HG02623 (cell line): ENCODE measurements around the gene HBEGF.
"Not testable (repeated sequence)": the region's sequence is repeated elsewhere in the genome, so short reads cannot be mapped to it uniquely, and the experiment has no call there.

Source experiments
- ATAC-seq: cut with Tn5 transposase; IDR thresholded peaks from one replicate; pipeline ENCODE4 v1.9.1; 2021; ENCODE audit warnings: moderate library complexity; ENCODE audit not compliant: unreplicated experiment

HBEGF gene

DNA sequence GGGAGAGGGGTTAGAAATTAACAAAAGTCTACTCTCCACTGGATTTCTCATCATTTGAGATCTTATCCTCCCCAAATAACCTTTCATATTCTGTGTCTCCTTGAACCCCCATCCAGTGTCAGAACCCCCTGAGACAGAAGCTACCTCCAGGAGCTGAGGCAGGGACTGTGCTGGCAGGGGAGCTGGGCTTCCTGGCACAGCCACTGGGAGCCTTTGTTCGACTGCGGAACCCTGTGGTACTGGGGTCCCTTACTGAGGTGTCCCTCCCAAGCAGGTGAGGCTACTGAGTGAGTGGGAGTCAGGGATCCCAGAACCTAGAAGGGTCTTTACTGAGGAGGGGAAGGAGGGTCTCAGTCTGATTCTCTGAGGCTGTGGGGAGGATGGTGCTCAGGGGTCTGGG lies 15.5 kb upstream of the HBEGF start:
- ATAC-seq: no peak

DNA sequence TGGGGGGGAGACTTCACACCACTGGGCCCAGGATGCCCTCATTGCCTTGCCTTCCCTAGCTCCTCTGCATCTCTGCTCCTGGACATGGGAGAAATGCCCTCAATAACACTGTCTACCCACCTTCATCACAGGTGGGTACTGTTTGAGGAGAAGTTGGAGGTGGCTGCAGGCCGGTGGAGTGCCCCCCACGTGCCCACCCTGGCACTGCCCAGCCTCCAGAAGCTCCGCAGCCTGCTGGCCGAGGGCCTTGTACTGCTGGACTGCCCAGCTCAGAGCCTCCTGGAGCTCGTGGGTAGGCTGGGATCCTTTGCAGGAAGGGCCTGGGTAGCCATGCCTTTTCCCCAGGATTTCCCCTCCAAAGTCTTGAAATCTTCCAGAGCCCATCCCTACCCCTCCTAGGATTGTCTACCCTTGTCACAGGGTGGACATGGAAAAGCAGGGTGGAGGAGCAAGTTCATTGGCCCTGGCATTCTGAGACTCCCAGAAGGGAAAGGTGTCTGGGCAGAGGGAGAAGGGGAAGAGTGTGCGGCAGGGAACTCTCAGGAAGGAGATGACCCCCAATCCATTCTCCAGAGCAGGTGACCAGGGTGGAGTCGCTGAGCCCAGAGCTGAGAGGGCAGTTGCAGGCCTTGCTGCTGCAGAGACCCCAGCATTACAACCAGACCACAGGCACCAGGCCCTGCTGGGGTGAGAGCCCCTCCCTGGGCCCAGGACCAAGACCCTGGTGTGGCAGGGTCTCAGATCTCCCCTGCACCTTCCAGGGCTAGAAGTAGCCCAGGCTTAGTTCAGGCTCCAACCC lies 14.5 kb upstream of the HBEGF start:
- no peak for ATAC-seq

DNA sequence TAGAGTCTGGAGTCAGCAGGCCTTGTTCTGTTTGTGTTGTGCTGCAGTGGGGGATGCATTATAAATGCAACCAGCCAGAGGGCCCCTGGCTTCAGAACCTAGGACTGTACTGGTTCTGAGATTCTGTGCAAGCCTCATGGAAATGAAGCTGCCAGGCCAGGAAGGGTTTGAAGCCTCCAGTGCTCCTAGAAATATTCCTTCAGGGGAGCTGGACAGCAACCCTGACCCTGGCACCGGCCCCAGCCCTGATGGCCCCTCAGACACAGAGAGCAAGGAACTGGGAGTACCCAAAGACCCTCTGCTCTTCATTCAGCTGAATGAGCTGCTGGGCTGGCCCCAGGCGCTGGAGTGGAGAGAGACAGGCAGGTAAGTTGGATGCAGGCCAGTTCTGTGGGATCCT lies 13.7 kb upstream of the HBEGF start, which contains the start of gene SLC4A9:
SLC4A9 (plus strand) TSS at position 94 of the 400 bp plus-strand sequence; CDS start at position 137, 43 bp downstream.
- no peak for ATAC-seq

DNA sequence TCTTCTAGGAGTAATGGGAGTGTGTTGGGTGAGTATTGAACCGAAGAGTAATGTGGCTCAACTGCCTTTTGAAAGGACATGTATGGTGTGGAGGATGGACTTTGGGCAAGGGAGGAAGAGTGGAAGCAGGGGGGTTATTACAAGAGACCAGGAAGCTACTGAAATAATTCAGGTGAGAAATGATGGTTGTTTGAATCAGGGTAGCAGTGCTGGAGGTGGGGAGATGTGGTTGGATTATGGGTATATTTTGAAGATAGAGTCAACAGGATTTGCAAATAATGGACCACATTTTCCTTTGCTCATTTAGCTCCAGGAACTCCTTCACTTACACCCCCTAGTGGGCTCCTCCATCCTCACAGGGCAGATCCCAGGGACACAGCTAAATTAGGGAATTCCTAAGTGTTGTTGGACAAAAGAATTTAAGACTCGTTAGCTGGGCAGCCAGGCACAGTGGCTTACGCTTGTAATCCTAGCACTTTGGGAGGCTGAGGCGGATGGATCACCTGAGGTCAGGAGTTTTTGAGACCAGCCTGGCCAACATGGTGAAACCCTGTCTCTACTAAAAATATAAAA lies 12.4 kb upstream of the HBEGF start:
- no peak for ATAC-seq

DNA sequence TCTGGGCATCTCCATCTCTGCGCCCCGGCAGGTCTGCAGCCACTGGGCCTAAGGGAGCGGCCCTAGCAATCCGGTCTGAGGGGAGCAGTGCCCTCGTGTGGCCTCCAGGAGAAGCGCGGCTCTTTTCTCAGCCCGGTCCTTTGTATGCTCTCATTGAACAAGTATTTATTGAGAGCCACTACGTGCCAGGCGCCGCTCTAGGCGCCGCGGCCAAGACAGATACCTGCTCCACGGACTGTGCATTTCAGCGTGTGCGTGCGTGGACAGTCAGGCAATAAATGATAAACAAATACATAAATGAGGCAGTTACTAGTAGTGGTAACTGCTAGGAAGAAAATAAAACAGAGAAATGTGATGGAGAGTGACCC lies 11.3 kb upstream of the HBEGF start:
- peak; percentile 93 for ATAC-seq

DNA sequence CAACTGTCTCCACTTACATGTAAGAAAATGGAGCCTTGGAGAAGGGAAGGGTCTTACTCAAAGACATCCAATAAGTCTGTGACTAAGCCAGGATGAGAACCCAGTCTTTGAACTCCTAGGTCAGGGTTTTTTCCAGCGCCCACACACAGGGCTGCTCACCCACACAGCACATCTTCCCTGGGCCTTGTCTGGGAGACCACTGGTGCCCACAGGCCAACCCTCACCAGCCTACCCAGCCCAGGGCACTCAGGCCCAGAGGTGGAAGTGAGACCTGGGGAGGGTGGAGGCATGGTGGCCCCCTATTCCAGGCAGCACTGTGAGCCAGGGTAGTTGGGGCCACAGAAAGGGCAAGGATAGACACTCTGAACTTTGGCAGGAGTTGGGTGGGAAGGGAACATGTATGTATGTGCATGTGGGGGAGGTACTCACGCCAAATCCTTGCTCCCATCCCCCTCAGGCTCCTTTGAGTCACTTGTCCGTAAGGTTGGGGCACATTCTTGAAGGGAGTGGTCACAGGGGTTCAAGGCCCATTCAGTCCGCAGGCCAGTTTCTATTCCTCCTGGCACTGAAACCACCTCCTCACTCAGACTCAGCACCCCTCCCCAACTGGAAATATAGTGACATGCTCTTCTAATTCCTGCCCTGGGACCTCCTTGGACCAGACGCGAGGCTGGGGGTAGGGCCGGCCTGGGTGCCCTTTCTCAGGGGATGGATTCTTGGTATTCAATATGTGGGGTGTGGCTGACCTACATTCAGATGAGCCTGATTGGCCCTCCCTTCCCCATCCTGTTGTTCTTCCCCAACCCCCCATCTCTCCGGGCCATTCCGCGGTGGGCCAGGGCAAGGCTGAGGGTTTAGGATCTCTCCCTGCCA lies 10.7 kb upstream of the HBEGF start:
- ATAC-seq: no peak

DNA sequence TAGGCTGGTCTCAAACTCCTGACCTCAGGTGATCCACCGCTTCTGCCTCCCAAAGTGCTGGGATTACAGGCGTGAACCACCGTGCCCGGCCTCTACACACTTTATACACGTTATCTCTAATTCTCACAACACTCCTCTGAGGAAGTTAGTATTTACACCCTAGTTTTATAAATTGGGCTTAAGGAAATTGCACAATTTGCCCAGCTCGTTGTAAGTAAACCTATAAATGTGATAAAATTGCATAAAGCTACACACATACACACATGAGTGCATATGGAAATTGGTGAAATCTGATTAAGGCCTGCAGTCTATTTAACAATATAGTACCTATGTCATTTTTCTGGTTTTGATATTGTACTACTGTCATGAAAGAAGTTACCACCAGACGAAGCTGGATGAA lies 9.1 kb upstream of the HBEGF start:
- no peak for ATAC-seq

DNA sequence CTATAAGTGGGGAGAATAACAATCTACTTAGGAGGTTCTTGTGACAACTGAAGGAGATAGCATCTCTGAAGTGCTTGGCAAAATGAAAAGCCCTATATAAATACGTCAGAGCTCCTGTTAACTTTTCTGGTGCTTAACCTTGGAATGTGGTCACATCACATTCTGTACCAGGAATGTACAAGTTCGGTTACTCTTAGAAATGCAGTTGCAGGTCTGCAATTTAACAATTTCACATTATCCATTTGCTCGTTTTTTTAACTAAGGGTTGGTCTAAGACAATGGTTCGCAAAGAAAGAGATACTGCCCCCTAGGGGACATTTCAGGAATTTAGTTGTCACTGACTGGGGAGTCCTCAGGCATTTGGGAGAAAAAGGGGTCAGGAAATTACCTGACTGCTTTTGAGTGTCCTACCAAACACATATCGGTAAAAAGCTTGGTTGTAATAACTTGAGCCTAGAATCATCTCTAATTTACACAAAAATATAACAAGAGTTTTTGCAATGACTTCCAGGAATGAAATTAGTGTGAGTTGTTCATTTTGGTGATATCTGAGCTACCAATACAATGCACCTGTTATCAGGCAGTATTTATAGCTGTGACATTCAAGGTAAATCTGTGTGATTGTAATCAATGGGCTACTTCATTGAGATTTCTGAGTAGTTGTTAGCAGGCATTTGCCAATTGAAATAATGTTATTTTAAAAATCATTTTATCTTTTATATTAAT lies 5.4 kb upstream of the HBEGF start:
- no peak for ATAC-seq

DNA sequence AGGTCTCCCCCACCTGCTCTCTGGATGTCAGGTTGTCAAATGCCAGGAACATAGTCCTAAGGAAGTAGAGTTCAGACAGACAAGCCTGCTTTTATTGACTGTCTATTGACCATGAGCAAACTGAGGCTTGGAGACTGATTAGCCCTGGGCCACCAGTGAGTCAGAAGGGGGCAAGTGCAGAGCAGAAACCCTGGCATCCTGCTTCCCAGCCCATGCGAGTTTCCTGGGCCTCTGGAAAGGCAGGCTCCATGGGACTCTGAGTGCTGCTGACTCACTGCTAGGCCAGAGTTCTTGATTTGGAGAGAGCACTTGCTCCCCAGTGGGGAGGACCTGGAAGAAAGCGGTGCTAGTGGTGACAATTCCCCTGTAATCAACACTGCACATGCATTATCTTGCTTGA lies 2.8 kb upstream of the HBEGF start:
- no peak for ATAC-seq

DNA sequence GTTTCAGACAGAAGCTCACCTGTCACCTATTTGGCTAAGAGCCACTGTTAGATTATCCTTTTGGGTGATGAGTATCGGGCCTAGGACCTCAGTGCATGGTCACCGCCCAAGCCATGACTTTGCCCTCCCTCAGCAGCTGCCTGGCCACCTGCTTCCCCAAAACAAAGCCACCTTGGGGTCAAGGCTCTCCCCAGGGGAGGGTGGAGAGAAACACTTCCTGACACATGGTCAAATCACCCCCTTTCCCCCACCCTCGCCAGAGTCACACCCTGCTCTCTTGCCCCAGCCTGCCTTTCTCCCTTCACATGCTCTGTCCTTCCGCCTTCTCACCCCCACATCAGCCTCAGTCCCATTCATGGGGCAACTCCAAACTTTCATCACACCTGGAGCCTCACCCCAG lies 1.7 kb upstream of the HBEGF start:
- ATAC-seq: no peak

DNA sequence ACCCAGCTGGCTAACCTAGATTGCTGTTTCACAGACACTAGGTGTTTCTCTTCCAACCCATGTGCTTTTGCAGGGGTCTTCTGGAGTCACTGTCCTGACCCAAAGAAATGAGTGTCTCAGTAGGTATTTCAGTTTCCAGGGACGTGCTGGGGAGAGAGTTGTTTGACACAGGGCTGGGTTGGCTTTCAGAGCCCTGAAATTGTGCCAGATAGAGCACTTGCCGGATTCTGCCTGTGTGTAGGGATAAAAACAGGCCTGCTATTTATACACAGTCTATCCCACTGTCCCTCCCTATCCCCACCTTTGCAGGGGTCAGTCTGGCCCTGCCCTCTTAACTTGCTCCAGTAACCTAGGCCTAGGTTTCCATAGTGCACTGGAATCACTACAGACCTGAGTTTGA lies 957 bp upstream of the HBEGF start:
- ATAC-seq: no peak

DNA sequence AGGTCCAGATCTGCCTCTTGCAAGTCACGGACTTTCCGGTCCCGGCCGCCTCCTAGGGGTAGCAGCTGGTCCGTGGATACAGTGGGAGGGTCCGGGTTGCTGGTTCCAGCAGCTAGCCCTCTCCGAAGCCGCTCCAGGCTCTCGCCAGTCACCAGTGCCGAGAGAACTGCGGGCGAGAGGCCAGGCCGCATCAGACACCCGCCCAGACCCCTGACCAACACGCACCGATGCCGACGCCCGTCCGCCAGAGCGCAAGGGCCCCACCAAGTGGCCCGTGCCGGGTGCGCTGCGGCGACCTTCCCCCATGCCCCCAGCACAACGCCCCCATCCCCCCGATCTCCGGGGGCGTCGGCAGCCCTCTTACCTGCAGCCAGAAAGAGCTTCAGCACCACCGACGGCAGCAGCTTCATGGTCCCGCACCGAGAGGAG lies 470 bp downstream of the HBEGF start:
- no peak for ATAC-seq

DNA sequence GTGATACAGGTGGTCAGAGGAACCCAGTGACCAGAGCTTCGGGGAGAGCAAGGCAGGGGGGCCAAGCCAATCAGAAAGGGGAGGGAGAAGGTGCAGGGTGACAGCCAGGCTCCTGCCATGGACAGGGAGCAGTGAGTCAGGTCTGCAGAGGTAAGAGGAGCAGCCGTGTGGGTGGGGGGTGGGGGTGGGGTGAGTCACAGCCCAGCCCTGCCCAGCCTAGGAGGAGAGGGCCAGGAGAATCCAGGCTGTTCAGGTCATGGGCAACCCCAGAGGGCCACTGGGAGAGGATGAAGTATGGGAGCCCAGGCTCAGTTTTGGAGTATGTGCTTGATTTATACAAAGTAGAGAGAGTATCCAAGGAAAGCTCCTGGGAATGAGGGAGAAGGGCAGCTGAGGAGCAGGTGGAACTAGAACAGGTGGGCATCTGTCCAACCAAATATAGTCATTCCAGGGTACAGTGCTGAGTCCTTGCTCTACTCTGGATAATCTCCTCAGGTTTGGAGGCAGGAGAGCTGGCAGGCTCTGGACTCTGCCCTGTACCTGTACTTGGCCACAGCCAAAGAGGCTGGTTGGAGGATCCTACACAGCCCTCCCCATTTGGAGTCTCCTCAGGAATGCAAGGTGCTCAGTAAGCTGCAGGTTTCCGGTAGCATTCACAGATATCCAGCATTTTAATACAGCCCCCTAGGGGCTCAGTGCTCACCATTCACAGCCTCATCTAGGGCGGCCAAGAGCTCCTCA lies 1.6 kb downstream of the HBEGF start:
- ATAC-seq: no peak

DNA sequence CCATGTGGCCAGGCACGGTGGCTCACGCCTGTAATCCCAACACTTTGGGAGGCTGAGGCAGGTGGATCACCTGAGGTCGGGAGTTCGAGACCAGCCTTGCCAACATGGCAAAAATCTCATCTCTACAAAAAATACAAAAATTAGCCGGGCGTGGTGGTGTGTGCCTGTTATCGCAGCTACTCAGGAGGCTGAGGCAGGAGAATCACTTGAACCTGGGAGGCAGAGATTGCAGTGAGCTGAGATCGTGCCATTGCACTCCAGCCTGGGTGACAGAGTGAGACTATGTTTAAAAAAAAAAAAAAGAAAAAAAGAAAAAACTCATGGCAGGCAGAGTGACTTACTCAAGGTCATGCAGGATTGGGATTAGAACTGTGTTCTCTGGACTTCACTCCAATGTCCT lies 2.6 kb downstream of the HBEGF start:
- ATAC-seq: not testable (repeated sequence)

DNA sequence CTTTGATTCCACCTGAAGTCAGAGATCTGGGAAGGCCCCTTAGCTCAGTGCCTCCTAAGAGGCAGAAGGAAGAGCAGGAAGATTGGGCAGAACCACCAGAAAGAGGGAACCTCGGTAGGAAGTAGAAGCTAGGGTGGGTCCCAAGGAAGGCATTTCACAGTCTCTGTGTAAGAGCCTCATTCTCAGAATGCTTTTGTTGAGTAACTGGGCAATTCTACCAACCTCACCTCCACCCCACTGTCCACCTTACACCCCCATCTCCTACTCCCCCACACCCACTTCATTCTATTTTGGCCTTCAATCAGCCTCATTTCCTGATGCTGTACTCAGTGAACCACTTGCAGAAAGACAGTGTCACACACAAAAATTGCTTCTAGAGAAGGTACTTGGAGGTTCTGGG lies 3.5 kb downstream of the HBEGF start:
- ATAC-seq: no peak

DNA sequence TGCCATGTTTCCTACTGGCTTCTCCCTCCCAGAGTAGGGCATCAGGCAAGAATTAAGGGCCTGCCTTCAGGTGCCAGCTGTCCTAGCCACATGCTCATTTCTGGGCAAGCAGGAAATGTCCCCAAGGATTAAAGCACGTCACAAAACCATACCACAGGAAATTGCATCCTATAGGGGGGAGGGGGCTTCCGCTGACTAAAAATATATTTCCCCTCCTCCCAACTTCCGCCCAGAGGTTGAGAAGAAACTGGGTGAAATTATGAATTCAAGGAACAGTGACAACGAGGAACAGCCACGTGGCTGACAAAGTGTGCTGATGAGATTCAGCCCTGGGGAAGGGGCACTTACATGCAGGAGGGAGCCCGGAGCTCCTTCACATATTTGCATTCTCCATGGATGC lies 4.1 kb downstream of the HBEGF start:
- ATAC-seq: no peak

DNA sequence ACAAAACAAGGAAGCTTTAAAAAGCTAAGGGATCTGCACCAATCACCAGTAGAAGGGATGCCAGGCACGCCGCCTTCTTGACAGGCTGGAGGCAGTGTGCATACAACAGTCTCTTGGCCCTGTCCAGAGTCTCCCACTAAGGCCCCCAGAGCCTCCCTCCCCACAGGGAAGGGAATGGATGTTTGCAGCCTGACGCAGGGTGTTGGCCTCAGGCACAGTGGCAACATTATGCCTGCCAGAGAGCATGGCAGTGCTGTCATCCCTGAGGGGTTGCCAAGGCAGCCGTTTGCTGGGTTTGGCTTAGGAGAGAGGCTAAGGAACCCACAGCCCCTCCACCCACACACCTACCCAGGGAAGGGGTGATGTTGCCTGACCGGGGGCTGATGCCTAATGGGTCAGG lies 4.8 kb downstream of the HBEGF start:
- no peak for ATAC-seq

DNA sequence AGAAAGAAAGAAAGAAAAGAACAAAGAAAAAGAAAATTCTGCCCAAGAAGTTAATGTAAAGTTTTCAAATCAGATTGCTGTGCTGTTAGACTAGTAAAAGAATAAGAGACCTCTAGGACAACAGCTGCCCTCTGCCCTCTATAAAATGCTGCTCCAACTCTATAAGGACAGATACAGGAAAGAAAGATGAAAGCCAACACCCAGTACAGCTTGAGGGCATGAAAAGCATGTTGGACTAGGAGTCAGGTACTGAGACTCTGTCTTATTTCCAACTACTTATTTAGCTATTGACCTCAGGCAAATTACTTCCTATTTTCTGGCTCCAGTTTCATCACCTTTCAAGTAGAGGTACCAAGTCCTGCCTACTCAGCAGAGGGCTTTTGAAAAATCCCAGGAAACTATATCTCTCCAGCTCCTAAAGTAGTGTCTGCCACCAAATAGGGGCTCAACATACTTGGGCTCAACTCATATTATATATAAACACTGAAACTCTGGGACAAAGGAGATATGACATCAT lies 5.7 kb downstream of the HBEGF start:
- no peak for ATAC-seq

DNA sequence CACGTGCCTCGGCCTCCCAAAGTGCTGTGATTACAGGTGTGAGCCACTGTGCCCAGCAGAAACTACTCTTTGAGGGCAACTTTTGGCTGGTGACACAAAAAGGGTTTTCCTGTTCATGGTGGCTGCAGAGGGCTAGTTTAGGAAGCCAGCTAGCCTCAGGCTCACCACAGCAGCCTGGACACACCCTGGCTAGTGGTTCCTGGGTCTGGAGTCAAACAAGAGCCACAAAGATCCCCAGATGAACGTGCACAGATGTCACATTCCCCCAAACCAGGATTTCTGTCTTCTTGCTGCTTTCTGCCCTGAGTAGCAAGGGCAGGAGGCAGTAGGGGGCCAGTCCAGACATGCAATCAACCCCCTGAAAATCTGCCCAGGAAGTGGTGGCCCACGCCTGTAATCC lies 6.8 kb downstream of the HBEGF start:
- ATAC-seq: no peak

DNA sequence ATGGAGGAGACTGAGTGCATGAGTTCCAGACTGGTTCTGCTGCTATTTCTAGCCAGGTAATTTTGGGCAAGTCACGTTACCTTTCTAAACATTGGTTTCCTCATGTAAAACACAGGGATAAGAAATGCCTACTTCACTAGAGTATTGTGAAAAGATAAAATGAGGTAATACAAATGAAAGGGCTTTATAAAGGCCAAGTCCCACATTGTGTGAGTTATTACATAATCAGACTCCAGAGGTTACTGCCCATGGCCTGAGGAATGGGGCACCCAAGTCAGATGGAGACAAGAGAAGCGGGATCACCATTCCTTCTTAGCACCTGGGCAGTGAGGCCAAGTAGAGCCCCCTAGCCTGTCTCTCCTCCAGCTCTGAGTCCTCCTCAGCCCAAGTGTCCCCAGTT lies 7.5 kb downstream of the HBEGF start:
- ATAC-seq: no peak
